GM18526 (cell line): ENCODE measurements around the gene BACE2.

Source experiments
- POLR2A ChIP-seq: IDR thresholded peaks from 3 replicates; pipeline ENCODE4 v1.6.1; 2011; ENCODE audit not compliant: insufficient read length; ENCODE audit errors: extremely low read depth

BACE2 gene

GRCh38 chr21:41256771-41257702 is 89.1 kb downstream of the BACE2 start:
- TF ChIP-seq POLR2A, result no peak

- TF ChIP-seq POLR2A, result no peak
These were observed 90.7 kb downstream of the BACE2 start for GRCh38 chr21:41258617-41259016.

GRCh38 chr21:41260428-41260827 is 92.5 kb downstream of the BACE2 start:
- no peak for TF ChIP-seq POLR2A

- no peak for TF ChIP-seq POLR2A
These were observed 99.4 kb downstream of the BACE2 start for GRCh38 chr21:41267346-41267745.

GRCh38 chr21:41269535-41269934 is 101.6 kb downstream of the BACE2 start:
- TF ChIP-seq POLR2A, result no peak

GRCh38 chr21:41277196-41277595 is 109.2 kb downstream of the BACE2 start:
- no peak for TF ChIP-seq POLR2A

- TF ChIP-seq POLR2A, result no peak
These were observed 109.9 kb downstream of the BACE2 start for GRCh38 chr21:41277846-41278245.

- no peak for TF ChIP-seq POLR2A
These were observed 112.4 kb downstream of the BACE2 start for GRCh38 chr21:41280115-41280919.

GRCh38 chr21:41282412-41282811 is 114.5 kb downstream of the BACE2 start:
- TF ChIP-seq POLR2A, result no peak

- no peak for TF ChIP-seq POLR2A
These were observed 115.4 kb downstream of the BACE2 start for GRCh38 chr21:41283211-41283818.

GRCh38 chr21:41289431-41289830 is 121.5 kb downstream of the BACE2 start:
- no peak for TF ChIP-seq POLR2A

GRCh38 chr21:41290106-41290799 is 122.3 kb downstream of the BACE2 start:
- TF ChIP-seq POLR2A, result no peak

- TF ChIP-seq POLR2A, result no peak
These were observed 126.7 kb downstream of the BACE2 start for GRCh38 chr21:41294548-41295231.

- no peak for TF ChIP-seq POLR2A
These were observed 127.8 kb downstream of the BACE2 start for GRCh38 chr21:41295721-41296254.
